PC-3 (cell line): ENCODE results near the gene VSTM4.

Experiments
- EZH2 ChIP-seq: fragments of 300-600 bp; sonication (generic); IDR thresholded peaks from one replicate; pipeline ENCODE4 v1.6.1; 2017; ENCODE audit warnings: antibody characterized with exemption, mild to moderate bottlenecking, low read length; ENCODE audit not compliant: unreplicated experiment
- EZH2phosphoT487 ChIP-seq: fragments of 300-600 bp; sonication (generic); IDR thresholded peaks from 2 replicates; pipeline ENCODE4 v1.6.1; 2018; ENCODE audit warnings: mild to moderate bottlenecking, antibody characterized with exemption, low read length, borderline replicate concordance
- TF ChIP-seq, protein P1 (sequence below): fragments of 300-600 bp; sonication (generic); conservative IDR thresholded peaks from 2 replicates; pipeline ENCODE4 v1.5.1; 2017; ENCODE audit warnings: antibody characterized with exemption, low read depth, mild to moderate bottlenecking, low read length

DNA sequence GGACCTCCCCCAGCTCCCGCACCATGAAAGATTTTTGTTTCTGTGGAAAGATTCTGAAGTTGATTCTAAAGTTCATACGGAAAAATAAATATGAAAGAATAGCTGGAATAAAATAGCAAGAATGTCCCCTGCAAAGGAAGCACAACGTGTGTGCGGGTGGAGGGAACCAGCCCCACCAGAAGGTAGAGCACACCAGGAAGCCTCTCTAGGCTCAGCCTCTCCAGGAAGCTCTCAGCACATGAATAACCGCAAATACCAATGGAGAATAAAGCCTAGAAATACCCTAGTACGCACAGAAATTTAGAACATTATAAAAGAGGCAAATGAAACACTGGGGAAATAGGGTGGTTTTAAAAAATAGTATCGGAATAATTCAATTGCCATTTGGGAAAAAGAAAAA, 43.1 kb upstream of the VSTM4 start:
- no peak for TF ChIP-seq EZH2
- TF ChIP-seq, protein P1, sequence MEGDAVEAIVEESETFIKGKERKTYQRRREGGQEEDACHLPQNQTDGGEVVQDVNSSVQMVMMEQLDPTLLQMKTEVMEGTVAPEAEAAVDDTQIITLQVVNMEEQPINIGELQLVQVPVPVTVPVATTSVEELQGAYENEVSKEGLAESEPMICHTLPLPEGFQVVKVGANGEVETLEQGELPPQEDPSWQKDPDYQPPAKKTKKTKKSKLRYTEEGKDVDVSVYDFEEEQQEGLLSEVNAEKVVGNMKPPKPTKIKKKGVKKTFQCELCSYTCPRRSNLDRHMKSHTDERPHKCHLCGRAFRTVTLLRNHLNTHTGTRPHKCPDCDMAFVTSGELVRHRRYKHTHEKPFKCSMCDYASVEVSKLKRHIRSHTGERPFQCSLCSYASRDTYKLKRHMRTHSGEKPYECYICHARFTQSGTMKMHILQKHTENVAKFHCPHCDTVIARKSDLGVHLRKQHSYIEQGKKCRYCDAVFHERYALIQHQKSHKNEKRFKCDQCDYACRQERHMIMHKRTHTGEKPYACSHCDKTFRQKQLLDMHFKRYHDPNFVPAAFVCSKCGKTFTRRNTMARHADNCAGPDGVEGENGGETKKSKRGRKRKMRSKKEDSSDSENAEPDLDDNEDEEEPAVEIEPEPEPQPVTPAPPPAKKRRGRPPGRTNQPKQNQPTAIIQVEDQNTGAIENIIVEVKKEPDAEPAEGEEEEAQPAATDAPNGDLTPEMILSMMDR = no peak
- TF ChIP-seq EZH2phosphoT487 = no peak
